ENCODE results near the gene SBF1.
"Not testable (repeated sequence)": the region's sequence is repeated elsewhere in the genome, so short reads cannot be mapped to it uniquely, and the experiment has no call there.

The SBF1 gene

DNA sequence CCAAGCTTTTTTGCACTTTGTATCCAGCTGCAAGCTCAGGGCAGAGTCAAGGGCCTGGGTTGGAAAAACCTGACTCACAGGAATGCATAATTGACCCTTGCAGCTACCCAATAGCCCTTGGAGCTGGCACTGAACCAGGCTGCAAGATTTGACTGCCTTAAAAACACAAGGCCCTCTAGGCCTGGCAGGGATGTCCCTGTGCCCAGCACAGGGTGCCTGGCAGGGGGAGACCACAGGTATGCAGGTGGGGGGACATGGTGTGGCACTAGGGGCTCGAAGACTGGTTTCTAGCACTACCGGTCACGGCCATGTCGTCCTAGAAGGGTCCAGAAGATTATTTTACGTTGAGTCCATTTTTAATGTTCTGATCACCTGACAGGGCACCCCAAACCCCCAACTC is 30.2 kb downstream of the SBF1 start:
- no peak for DNase-seq (ENCODE audit: low read depth, low spot score)

DNA sequence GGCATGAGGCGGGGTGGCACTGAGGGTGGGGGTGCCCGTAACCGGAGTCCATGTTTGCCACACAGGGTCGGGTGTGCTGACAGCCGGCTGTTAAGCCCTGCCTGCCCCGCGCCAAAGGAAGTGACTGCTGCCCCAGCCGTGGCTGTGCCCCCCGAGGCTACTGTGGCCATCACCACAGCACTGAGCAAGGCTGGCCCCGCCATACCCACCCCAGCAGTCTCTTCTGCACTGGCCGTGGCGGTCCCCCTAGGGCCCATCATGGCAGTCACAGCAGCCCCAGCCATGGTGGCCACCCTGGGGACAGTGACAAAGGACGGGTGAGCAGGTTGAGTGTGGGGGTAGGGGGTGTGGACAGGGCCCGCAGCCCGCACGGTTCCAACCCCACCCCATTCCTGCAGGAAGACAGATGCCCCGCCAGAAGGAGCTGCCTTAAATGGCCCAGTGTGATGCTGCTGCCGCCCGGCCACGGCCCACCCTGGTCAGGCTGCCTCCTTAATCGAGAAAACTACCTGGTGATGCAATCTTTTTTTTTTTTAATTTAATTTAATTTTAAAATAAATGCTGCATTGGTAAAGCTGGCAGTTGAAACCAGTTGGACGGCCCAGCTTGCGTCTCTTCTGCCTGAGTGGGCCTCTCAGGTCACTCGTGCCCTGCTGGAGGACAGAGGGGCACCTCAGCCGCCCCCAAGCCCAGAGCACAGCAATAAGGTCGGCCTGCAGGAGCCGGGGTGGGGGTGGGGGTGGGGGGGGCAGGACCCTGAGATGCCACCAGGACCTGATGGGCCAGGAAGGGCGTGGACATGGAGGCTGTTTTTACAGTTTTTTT is 30.8 kb downstream of the SBF1 start:
- no peak for DNase-seq (ENCODE audit: low read depth, low spot score)

DNA sequence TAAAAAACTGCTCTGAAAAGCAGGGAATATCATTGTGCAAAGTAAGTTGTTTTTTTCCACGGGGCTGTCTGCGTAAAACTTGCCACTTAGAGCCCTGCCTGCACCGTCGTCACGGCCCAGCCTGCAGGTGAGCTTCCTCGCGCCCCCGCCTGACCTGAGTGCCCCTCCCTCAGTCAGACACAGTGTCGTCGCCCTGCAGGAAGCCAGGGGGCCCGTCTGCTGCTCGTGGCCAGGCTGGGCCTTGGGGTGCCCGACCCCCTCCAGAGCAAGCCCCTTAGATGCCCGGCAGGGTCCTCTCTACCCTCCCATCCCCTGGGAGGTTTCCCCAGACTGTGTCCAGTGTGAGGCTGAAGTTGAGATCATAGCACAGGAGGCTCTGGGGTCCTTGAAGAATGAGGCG is 31.6 kb downstream of the SBF1 start:
- no peak for DNase-seq (ENCODE audit: low read depth, low spot score)

DNA sequence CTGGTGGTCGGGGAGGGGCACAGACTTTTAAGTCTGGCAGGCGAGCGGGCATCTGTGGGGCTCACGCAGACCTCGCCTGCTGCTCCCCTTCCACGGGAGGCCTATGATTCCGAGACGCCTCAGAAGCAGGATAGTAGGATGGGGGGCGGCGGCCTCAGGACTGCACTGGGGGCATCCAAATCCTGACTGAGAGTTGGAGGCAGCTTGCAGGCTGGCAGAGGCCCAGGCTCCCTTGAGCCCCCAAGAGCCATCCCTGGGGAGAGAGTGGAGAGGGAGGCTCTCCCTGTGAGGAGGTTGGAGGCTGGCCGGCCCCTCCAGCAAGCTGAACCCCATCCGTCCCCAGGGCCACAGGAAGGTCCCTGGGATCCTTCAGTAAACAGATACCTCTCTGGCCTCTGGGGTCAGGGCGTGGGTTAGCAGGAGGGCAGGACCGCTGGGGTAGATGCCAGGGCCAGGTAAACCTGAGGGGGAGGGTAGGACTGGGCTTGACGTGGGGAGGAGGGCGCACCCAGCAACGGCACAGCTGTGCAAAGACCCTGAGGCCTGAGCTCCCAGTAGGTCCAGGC is 33.3 kb downstream of the SBF1 start:
- DNase-seq (ENCODE audit: low read depth, low spot score) = no peak

DNA sequence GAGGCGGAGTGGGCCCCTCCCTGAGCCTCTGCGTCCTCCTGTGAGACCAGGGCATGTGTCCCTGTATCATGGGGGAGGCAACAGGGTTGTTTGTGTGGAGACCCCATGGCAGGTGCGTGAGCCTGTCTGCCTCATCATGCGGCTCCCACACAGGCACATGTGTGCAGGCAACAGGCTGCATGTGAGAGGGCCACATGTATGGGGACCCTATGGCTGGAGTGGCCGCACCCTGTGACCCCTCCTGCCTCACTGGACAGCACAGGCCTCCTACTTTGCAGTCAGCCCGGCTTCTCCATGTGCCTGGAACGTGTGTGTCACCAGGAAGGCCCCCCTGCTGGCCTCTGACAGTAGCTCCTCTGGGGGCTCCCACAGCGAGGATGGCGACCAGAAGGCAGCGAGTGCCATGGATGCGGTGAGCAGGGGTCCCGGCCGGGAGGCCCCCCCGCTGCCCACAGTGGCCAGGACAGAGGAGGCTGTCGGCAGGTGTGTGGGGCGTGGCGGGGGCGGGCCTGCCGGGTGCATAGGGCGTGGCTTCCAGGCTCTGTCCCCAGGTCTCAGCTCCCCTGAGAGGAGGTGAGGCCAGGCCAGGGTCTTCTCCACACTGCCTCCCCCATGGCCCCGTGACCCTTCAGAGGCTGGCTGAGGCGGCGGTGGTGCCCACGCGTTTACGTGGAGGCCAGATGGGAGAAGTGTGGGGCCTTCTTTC is 34.1 kb downstream of the SBF1 start:
- DNase-seq (ENCODE audit: low read depth, low spot score) = no peak

DNA sequence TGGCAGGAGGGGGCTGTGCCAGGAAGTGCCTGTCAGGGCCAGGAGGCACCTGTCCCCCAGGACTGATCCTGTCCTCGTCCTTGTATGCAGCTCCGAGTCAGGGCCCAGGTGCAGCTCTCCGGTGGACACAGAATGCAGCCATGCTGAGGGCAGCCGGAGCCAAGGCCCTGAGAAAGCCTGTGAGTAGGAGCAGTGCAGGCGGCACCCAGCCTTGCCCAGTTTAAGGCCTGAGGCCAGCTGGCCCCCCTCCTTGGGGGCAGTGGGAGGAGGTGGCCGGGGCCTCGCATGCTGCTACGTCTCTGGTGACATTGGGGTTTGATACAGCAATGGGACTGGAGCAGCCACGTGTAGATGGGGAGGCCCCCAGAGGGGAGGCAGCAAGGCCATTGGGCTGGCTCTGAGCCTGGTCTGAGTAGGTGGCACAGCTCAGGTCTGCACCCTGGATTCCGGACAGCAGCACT is 34.9 kb downstream of the SBF1 start:
- DNase-seq (ENCODE audit: low read depth, low spot score) = no peak

DNA sequence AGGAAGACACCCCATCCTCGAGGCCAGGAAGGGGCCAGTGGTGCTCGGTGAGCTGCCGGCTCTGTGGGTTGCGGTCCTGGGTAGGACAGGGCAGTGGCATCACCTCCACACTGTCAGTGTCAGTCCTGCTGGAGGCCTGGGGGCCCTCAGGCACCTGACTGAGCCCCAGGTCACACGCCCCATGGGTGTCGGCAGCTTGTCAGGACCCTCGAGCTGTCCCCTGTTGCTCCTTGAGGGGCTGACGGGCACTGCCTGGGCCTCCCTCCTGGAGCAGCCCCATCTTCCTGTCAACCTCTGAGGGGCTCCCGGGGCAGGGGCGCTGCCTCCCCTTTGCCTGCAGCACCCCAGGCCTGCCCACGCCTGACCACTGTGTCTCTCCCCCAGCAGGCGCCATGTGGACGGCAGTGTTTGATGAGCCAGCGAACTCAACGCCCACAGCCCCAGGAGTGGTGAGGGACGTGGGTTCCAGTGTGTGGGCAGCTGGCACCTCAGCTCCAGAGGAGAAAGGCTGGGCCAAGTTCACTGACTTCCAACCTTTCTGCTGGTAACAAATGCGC is 35.4 kb downstream of the SBF1 start:
- no peak for DNase-seq (ENCODE audit: low read depth, low spot score)

DNA sequence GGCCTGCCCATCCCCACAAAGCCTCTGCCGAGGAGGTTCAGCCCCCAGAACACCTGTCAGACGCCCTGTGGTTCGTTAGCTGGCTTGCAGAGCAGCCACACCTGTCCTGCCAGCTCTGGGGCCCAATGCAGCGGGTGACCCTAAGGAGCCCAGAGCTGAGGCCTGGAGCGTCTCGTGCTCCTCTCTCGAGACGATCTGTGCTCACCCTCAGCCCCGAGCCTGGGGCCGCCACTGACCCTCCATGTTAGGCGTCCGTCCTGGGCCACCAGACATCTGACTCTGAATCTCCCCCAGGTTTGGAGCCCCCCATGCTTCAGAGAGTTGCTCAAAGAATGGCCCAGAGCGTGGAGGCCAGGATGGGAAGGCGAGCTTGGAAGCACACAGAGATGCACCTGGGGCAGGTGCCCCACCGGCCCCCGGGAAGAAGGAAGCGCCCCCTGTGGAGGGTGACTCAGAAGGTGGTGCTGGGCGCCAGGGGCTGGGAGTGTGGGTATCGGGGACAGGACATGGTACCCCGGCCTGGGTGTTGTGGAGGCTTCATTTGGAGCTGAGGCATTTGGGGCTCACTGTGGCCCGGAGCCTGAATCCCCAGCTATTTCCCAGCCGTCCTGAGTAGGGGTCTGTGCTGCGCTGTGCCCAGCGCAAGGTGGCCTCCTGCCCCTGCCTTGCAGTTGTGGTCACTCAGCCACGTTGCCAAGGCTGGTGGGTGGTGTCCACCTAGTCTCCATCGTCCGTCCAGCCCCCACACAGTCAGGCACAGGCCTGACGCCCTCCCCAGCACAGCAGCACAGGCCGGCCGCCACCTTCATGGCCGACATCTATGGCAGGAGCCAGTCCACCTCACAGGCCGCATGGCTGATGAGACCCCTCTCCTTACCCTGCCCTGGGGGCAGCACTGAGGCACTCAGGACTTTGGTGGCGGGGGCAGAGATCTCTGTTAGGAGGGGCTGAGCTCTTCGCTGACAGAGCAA is 36.2 kb downstream of the SBF1 start:
- DNase-seq (ENCODE audit: low read depth, low spot score) = no peak

DNA sequence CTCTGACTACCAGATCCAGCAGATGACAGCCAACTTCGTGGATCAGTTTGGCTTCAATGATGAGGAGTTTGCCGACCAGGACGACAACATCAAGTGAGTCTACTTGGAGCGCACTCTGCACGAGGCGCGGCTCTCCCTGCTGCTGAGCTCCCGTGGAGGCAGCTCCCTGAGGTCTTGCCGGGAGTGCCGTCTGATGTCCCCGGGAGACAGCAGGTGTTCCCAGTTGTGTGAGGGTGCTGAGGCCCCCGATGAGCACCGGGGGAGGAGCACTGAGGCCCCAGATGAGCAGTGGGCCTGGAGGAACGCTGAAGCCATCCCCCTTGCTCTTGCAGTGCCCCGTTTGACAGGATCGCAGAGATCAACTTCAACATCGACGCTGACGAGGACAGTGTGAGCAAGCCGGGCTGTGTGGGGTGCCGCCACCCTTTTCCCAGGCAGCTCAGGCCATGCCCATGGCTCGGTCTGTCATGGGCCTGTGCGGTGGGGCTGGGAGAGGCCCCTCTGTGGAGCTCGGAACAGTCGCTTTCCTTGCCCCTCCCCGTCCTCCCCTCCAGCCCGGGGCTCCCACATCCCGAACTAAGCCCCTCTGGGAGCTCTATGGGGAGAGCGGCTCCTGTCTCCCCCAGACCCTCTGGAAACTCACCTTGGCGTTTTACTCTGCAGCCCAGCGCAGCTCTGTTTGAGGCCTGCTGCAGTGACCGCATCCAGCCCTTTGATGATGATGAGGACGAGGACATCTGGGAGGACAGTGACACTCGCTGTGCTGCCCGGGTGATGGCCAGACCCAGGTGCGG is 37.1 kb downstream of the SBF1 start:
- DNase-seq (ENCODE audit: low read depth, low spot score) = no peak

DNA sequence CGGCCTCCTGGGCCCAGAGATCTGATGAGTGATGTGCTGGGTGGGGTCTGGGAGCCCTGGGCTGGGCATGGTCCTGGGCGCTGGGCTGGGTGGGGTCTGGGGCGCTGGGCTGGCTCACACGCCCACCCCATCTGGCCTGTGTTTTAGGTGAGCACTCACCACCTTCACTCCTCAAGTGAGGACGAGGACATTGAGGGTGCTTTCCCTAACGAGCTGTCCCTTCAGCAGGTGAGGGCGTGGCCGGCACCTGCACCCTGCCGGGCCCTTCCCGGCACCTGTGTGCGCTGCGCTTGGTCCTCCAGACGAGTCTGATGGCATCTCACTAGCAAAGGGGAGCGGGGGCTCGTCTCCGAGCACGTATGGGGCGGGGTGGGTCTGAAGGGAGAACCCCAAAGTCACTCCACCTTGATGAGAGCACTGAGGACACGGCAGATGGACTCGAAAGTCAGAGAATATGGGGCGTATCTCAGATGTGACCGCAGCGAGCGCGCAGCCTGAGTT is 37.9 kb downstream of the SBF1 start:
- DNase-seq (ENCODE audit: low read depth, low spot score) = no peak

DNA sequence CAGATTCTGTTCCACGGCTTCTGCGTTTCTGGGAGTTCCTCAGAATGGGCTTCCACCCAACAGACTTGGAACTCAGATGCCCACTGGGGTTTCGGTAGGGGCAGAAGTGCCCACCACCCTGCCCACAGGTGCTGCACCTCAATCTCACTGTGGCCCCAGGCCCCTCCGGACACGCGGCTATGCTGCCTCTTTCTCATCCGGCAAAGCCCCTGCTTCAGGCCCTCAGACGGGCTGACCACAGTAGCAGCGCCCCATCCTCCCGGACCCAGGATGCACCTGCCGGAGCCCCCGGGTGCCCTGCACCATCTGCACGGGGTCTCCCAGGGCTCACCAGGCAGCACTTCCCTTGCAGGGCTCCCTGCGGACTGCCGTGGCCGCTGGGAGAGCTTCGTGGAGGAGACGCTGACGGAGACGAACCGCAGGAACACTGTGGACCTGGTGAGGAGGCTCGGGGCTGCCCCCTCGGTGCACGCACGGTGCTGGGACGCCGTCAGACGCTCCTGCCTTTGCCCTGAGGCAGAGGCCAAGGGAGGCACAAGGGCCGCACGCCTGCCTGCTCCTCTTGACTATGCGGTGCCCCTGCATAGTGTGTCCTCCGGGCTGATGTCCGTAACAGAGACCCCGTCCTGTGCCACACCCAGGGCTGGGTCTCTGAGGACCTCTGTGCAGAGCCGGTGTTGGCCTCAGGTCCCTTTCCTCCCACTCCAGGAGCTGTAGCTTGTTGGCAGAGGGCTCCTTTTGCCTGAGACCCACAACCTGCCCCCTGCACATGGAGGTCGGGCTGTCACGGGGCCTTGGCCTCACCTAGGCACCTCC is 38.6 kb downstream of the SBF1 start:
- DNase-seq (ENCODE audit: low read depth, low spot score) = no peak

DNA sequence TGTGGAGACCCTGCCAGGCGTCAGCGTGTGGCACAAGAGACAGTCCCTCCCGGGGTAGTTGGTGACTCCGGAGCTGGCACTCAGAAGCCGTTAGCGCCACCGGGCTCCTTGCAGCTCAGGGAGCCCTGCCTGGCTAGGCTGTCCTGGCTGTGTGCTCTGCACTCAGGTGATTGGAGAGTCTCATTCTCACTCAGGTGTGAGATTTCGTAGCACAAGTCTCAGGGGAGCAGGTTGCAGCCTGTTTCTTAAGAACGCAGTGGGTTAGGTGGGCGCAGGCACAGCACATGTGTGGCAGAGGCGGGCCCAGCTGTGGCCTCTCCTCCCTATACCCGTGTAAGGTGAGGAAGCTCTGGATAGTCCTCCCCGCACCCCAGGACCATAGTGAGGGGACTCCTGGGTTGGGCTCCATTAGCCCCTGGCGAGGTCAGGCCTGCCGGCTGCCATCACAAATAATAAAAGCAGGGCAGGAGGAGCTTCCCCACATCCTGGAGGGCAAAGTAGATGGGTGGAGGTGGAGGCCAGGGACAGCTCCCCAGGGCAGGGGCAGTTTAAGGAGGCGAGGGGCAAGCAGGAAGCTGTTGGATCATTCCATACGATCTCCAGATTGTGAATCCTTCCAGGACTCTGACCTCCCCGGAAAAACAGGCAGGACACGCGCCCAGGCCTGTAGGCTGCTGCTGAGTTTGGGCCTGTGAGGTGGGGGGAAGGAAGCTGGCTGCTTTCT is 39.4 kb downstream of the SBF1 start:
- DNase-seq (ENCODE audit: low read depth, low spot score) = no peak

DNA sequence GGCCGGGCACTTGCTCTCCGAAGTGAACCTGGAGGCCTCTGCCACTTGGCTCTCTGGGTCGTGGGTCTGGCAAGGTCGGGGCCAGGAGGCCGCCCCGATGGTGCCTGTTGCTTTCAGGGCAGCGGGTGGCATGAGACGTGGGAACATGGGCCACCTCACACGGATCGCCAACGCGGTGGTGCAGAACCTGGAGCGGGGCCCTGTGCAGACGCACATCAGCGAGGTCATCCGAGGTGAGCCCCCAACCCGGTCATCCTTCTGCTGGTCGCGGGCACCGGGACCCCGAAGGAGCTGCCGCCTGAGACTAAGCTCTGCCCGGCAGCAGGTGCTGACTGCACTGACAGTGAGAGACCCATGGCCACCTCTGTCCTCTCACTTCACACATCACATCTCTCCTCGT is 40.0 kb downstream of the SBF1 start:
- DNase-seq (ENCODE audit: low read depth, low spot score) = no peak

DNA sequence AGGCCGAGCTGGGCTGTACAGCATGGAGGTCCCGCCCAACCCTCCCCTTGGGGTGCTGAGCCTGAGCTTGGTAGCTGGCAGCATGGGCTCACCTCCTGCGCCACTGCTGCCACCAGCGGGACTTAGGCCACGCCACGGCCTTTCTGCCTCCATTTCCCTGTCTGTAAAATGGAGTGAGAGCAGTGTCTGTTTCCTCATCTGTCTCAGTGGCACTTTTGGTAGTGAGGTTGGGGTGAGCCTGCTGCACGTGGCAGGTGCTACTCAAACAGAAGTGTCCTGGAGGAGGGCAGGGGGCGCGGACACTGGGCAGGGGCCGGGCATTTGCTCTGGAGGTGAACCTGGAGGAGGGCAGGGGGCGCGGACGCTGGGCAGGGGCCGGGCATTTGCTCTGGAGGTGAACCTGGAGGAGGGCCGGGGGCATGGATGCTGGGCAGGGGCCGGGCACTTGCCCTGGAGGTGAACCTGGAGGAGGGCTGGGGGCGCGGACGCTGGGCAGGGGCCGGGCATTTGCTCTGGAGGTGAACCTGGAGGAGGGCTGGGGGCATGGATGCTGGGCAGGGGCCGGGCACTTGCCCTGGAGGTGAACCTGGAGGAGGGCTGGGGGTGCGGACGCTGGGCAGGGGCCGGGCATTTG is 41.8 kb downstream of the SBF1 start:
- DNase-seq (ENCODE audit: low read depth, low spot score) = not testable (repeated sequence)

DNA sequence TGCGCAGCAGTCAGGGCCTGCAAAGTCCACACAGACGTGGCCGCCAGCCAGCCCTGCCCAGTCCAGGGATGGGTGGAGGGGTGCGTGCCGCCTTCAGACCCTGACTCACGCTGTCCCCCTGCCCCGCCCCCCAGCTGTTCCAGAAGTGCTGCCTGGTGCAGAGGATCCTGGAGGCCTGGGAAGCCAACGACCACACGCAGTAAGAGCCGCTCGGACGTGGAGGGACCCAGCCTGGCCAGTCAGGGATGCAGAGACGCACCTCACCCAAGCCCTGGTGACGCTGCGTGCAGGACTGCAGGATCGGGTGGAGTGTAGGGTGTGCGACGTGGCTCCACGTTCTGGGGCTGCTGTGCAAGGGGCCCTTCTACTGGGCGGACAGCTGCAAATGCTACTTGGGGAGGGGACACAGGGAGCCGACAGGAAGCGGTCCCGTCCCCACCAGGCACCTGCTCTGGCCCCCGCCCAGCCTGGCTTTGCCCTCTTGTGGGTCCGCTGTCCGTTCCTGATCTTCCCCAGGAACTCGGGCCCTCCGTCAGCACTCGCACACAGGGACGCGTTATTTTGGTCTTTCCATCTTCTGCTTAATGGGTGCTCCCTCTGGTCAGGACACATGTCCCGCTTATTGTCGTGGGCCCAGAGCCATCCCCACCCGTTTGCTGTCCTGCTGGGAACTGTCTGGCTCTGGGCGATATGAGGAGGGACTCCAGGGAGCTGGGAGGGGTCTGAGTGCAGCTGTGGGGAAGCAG is 42.5 kb downstream of the SBF1 start:
- no peak for DNase-seq (ENCODE audit: low read depth, low spot score)

DNA sequence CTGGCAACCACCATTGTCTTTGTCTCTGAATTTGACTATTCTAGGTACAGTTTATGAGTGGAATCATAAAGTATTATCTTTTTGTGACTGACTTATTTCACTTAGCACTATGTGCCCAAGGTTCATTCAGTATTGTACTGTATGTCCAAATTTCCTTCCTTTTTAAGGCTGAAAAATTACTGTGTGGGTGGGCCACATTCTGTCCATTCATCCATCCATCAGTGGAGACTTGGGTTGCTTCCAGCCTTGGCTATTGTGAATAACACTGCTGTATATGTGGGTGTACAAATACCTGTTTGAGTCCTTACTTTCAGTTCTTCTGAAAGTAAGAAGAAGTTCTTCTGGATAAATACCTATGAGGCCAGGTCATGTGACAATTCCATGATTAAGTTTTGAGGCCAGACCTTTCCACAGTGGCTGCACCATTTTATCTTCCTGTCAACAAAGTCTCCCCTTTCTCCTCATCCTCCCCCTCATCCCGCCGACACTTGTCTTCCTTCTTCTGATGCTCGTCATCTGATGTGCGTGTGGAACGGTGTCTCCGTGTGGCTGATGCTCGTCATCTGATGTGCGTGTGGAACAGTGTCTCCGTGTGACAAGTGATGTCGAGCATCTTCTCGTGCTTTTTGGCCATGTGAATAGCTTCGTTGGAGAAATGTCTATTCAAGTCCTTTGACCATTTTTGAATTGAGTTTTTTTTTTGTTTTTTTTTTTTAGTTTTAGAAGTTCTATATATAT is 49.5 kb downstream of the SBF1 start:
- no peak for DNase-seq (ENCODE audit: low read depth, low spot score)

DNA sequence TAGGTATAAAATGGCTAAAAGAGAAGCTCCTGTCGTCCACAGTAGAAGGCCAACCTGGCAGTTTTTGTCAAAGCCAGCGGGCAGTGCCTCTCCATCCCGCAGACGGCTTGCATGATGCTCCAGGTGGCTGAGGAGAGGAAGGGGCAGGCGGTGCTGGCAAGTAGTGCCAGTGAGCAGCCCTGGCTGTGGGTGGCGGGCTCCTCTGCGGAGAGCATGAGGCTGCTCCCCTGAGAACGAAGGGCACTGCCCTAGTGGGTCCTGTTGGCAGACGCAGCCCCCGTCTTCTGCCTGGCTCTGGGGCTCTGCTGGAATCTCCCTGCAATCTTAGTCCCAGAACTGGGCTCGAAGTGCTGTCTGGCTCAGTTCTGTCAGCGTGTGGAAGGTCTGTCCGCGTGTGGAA is 50.9 kb downstream of the SBF1 start:
- DNase-seq (ENCODE audit: low read depth, low spot score) = no peak
